Measurements from ENCODE around the gene CSH2. TPM values are rescaled to one million over a fixed set of nuclear protein-coding genes. Genes with fewer than 3 reads are reported as not detected.

Gene CSH2
- total RNA-seq, 1 experiment from 2014 or later, result not detected

DNA sequence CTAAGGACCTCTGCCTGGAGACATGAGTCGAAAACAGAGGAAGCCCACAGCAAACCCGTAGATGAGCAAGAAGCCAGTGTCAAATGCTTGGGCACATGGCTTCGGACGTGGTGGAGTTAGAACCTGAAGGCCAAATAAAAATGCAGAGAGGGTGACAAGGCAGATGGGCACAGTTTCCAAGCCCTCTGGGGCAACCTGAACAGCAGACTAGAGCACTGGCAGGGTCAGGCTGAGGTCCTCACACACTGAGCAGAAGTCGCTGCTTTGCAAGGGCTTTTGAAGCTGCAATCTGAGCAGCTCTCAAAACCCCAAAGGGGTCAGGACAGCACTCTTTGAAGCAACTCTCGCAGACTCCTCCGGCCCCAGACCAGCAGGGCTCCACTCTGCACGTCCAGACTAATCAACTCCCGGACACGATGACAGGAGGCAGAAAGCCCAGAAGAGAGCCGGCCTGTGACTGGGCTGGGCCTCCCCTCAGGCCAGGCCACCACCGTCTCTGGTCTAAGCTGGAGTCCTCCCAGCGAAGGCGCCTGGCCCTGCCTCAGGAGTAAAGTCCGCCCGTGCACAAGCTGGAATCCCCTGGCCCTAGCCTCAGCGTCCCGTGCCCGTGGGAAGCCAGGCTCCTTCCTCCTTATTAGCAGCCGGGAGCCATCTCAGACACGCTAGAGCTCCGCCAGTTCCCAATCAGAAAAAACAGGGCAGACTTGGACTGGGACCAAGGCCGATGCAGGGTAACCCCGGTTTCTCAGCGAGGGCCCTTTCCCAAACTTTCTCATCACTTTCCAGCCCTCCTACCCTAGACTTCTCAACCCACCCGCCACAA lies 31.9 kb downstream of the CSH2 start:
- in situ Hi-C loops (cut with HindIII; ENCODE audit: low pct_unique_long_range_greater_than_20kb, low sequenced_read_pairs), result no loop called here
- DNase-seq (ENCODE audit: low read depth), result peak; percentile 37

DNA sequence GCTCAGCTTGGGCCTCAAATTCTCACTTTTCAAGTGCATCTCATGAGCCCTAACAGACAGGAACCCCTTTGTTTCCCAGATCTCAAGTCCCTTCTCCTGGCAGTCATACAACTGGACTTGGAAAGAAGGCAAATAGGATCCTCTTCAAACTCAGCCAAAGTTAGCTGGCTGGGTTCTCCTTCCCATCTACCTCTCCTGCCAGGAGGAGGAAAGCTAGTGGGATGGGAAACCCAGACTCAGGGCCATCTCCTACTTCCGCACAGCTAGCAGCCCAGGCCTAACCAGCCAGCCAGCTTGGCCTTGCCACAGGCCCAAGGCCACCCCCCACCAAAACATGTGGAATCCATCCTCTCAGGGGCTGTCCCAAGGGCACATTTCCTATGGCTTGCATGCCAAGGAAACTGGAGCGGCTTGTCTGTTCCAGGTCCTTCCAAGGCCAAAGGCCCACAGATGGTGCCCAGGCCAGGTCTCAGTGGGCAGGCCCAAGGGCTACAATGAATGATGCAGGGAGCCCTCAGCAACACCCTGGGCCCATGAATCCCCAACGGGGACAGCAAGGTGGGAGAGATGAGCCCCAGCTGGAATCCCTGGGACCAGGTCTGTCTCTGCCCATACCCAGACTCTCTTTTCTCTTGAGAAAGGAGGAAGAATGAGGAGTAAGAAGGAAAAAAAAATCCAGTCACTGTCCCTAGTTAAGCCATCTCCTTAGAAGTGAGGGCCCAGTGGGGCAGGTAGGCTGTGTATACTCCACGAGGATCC lies 32.7 kb downstream of the CSH2 start:
- in situ Hi-C loops (cut with HindIII; ENCODE audit: low pct_unique_long_range_greater_than_20kb, low sequenced_read_pairs), result no loop called here

DNA sequence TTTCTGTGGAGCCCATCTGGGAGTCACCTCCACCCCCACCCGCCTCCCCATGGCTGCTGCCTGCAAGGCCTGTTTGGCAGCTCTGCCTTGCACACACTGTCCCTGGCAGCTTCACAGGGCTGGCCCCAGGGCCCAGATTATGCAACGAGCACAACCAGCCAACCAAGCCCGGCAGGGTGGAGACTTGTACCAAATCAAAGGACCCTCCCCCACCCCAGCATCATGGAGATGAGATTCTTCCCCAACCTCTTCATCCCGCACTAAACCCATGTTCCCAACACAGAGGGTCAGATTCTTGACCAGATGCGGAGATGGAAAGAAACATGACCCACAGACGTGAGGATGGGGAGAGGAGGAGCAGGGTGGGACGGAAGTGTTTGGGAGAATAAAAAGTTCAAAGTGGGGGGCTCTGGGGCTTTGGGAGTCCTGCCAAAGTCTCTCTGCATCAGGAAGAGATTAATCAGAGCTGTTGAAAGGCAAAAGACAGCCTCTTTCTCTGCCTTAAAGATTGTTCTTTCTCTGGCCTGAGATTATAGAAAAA lies 34.8 kb downstream of the CSH2 start:
- DNase-seq (ENCODE audit: low read depth), result no peak
- in situ Hi-C loops (cut with HindIII; ENCODE audit: low pct_unique_long_range_greater_than_20kb, low sequenced_read_pairs), result no loop called here

More for the DNA sequence above, 32.7 kb downstream of the CSH2 start:
- no peak for DNase-seq (ENCODE audit: low read depth)

DNA sequence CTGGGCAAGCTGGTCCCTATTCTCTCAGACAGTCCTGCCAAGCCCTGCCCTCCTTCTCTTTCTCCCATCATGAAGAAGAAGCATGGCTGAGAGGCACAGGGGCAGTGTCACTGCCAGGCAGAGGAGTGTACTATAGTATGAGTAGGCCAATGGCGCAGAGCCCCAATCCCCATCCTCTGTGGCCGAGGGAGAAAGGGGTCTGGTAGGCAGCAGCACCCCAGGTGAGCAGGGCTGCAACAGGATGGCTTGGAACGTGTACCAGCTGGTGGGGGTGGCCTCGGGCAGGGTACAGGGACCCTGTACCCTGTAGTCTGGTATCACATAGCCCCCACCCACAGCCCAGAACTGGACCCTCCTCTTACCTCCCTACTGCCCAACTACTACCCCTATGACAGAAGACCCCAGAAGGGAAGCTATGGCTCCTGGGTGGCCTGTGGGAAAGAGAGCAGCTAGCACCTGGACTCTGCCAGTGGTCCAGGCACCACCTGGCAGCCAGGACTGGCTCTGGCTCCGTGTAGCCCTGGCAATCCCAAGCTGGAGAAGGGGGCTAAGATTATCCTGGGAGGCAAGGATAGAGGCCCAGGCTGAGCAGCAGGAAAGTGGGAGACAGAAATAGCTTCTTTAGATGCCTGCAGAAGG lies 35.4 kb downstream of the CSH2 start:
- in situ Hi-C loops (cut with HindIII; ENCODE audit: low pct_unique_long_range_greater_than_20kb, low sequenced_read_pairs), result no loop called here

DNA sequence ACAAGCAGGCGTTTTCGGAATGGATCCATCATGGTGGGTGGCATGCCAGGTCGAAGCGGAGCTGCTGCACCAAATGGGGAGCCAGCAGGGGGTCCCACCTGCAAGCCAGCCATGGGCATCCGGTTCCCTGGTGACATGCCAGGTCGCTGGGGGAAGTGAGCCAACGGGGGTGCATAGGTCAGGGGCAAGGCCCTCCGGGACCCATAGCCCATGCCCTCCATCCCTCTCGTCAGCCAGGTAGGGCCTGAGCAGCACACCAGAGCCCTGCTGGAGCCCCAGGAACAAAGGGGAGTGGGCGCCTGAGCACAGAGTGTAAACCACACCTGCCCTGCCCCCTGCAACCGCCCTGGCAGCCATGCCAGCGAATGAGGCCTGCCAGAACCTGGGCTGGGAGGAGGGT lies 36.0 kb downstream of the CSH2 start:
- in situ Hi-C loops (cut with HindIII; ENCODE audit: low pct_unique_long_range_greater_than_20kb, low sequenced_read_pairs), result no loop called here

More for the DNA sequence above, 35.4 kb downstream of the CSH2 start:
- DNase-seq (ENCODE audit: low read depth), result no peak

DNA sequence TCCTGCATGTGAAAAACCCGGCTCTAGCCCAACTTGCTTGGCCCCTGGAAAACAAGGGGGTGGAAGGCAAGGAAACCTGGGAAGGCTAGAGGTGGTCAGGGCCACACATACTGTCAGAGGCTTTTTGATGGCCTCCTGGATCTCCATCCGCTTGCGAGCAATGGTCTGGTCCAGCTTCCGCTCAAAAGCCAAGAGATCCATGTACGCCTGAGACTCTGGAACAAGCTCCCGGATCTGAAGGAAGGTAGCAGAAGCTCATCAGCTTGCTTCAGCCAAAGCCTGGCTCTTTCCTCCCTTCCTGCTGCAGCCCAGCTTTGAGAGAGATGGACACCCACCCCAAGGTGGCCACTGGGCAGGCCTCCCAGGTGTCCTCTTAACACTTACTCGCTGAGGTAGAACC lies 36.7 kb downstream of the CSH2 start:
- DNase-seq (ENCODE audit: low read depth), result no peak
- in situ Hi-C loops (cut with HindIII; ENCODE audit: low pct_unique_long_range_greater_than_20kb, low sequenced_read_pairs), result no loop called here

More for the DNA sequence above, 36.0 kb downstream of the CSH2 start:
- DNase-seq (ENCODE audit: low read depth), result no peak

DNA sequence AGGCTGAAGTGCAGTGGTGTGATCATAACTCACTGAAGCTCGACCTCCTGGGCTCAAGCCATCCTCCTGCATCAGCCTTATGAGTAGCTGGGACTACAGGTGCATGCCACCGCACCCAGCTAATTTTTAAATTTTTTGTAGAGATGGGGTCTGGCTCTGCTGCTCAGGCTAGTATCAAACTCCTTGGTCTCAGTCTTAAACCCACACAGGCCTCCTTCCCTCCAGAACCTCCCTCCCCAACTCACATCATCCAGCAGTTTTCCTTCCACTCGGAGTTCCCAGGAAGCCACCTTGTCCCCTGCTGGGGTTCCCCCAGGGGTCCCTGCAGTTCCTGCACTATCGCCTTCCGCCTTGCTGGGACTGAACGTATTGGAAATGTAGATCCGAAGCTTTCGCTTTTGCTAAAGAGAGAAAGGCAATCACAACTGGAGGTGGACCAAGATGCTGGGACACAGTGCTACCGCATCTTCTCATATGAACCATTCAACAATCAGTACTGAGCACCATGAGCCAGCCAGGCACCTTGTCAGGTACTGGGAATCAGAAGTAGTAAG lies 38.2 kb downstream of the CSH2 start:
- no peak for DNase-seq (ENCODE audit: low read depth)

DNA sequence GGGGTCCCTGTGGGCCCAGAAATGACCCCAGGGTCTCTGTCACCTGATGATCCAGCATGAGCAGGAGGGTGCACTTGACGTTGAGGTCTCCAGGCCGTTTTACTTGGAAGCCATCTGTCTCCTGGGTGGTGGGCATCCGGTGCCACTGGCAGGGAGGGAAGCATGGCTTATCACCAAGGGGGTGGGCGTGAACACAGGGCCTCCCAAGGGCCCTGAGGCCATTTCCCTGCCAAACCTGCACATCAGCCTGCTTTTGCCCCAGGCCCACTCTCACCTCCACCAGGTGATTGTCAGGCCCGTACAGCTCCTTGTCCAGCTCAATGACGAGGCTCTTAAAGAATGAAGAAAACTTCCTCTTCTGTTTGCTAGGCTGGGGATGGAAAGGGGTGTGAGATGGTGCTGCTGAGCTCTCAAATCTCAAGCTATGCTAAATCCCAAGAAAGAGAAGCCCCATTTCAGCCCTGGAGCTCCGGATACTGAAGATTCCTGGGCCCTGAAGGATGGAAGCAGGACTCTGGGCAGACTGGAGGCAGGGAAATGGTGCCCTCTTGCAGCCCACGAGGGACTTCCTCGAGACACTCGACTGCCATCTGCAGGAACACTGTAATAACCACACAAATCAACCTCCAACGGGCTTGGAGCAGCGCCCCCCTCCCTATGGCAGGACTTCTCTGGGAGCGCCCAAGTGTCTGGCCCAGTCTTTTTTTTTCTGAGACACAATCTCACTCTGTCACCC lies 38.9 kb downstream of the CSH2 start:
- peak; percentile 80 for DNase-seq (ENCODE audit: low read depth)
- in situ Hi-C loops (cut with HindIII; ENCODE audit: low pct_unique_long_range_greater_than_20kb, low sequenced_read_pairs), result no loop called here

More for the DNA sequence above, 38.2 kb downstream of the CSH2 start:
- in situ Hi-C loops (cut with HindIII; ENCODE audit: low pct_unique_long_range_greater_than_20kb, low sequenced_read_pairs), result no loop called here

DNA sequence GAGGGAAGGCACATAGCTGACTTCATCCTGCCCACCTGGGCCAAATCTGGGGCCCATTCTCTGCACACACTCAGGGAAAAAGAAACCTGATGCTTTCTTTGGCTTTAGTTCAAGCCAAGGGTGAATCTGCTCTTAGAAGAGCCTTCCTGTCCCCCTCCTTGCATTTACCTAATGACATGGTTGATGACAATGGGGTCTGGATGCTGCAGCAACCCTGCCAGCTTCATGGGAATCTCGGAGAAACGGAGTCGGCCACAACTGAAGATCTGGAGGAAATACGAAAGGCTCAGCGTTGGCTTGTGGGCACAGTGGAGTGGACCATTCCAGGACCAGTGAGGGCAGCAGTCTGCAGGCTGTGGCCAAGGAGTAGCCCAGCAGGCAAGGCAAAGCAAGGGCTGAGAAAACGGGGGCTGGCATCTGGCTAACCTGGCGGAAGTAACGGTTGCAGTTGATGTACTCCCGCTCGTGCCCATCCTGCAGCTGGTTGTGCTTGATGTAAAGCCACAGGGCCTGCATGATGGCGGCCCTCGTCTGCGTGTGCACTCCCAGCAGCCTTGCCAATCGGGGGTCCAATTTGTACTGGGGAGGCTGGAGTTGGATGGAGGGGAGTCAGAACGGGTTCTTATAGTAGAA lies 39.6 kb downstream of the CSH2 start:
- no peak for DNase-seq (ENCODE audit: low read depth)
- in situ Hi-C loops (cut with HindIII; ENCODE audit: low pct_unique_long_range_greater_than_20kb, low sequenced_read_pairs), result no loop called here

DNA sequence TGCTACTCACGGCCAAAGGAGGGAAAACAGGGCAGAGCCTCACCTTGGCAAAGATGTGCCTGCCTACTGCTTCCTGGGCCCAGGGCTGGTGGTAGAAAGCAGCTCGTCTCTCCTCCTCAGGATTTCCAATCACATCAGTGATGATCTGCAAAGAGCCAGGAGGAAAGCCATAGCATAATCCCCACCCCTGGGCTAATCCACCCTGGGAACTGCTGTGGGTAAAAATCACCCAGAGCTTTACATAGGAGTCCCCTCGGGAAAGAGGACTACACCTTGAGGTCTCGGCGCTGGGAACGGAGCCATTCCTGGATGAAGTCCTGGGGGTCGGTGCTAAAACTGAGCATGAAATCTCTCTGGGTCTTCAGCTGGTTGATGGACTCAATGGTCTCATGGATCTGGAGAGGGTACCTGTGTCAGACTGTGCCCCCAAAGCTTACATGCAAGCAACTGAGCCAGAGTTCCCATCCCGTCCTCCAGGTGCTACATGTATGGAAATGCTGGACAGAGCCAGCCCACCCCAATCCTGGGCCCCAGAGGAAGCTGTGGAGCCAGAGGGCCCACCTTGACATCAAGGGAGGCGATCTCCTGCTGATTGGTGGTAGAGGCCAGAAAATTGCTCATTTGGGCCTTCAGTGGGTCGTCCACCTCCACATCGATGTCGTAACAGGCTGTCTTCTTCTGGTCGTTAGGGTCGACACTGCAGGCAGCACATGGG lies 40.3 kb downstream of the CSH2 start:
- no peak for DNase-seq (ENCODE audit: low read depth)
- in situ Hi-C loops (cut with HindIII; ENCODE audit: low pct_unique_long_range_greater_than_20kb, low sequenced_read_pairs), result no loop called here

DNA sequence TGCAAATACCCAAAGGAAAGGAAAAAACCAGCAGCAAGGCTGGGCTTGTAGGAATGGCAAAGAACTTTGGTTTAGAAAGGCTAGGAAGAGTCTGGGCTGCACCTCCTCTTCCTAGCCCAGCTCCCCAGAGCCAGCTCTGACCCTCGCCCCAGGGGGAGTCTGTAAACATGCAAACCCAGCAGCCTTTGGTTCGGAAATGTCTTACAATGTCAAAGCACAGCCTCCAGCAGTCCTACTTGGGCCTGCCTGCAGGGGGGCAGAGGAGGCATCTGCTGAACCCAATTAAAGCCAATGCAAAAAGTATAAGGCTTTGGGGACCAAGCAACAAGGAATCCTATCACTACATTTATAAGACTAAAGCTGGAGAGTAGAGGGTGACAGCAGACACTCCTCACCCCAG lies 41.0 kb downstream of the CSH2 start:
- DNase-seq (ENCODE audit: low read depth), result no peak
- in situ Hi-C loops (cut with HindIII; ENCODE audit: low pct_unique_long_range_greater_than_20kb, low sequenced_read_pairs), result no loop called here

DNA sequence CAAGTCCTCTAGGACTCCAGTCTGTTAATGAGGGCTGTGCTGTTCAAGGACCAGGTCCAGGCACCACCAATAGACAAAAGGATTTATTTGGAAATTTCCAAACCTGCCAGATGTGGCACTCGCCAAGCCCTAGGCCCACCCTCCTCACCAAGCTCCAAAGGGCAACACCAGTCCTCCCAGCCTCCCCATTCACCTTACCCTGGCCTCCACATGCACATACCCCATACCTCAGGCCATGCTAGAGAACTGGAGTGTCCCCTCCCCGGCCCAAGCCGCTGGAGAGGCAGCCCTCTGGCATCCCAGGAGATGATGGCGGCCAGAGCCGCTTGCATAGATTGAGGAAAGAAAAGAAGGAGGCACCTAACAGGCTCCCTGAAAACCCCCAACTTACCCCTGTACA lies 41.5 kb downstream of the CSH2 start:
- DNase-seq (ENCODE audit: low read depth), result no peak
- in situ Hi-C loops (cut with HindIII; ENCODE audit: low pct_unique_long_range_greater_than_20kb, low sequenced_read_pairs), result no loop called here

DNA sequence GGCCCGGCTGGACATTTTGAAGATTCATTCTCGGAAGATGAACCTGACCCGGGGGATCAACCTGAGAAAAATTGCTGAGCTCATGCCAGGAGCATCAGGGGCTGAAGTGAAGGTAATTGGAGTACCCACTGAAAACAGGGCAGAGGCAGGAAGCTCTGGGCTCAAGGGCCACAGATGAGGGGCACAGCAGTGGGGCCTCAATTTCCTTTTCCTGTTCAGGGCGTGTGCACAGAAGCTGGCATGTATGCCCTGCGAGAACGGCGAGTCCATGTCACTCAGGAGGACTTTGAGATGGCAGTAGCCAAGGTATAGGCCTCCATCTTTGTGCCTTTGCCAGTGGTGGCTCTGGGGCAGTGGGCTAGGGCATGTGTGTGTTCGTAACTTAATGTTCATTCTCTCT lies 42.0 kb downstream of the CSH2 start:
- no peak for DNase-seq (ENCODE audit: low read depth)
- in situ Hi-C loops (cut with HindIII; ENCODE audit: low pct_unique_long_range_greater_than_20kb, low sequenced_read_pairs), result no loop called here

DNA sequence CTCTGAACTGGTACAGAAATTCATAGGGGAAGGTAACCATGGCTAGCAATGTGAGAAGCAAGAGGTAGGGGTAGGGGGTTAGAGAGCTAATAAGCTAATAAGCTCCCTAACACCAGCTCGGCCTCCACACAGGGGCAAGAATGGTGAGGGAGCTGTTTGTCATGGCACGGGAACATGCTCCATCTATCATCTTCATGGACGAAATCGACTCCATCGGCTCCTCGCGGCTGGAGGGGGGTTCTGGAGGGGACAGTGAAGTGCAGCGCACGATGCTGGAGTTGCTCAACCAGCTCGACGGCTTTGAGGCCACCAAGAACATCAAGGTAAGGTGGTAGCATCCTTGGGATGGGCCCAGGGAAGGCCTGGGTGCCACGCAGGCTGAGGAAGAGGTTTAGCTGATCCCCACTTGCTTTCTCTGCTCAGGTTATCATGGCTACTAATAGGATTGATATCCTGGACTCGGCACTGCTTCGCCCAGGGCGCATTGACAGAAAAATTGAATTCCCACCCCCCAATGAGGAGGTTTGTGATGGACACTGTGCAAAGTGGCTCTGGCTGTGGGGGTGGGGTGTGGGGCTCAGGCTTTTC lies 42.5 kb downstream of the CSH2 start:
- in situ Hi-C loops (cut with HindIII; ENCODE audit: low pct_unique_long_range_greater_than_20kb, low sequenced_read_pairs), result no loop called here
- no peak for DNase-seq (ENCODE audit: low read depth)

DNA sequence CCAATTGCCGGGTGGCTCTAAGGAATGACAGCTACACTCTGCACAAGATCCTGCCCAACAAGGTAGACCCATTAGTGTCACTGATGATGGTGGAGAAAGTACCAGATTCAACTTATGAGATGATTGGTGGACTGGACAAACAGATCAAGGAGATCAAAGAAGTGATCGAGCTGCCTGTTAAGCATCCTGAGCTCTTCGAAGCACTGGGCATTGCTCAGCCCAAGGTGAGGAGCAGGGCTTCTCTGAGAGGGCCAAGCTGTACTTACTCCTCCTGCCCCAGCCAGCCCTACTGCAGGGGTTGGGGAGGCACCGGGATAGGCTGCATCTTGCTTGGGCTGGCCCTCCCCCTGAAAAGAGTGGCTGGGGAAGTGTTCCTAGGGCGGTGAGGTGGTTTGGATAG lies 43.2 kb downstream of the CSH2 start:
- in situ Hi-C loops (cut with HindIII; ENCODE audit: low pct_unique_long_range_greater_than_20kb, low sequenced_read_pairs), result no loop called here
- DNase-seq (ENCODE audit: low read depth), result no peak

DNA sequence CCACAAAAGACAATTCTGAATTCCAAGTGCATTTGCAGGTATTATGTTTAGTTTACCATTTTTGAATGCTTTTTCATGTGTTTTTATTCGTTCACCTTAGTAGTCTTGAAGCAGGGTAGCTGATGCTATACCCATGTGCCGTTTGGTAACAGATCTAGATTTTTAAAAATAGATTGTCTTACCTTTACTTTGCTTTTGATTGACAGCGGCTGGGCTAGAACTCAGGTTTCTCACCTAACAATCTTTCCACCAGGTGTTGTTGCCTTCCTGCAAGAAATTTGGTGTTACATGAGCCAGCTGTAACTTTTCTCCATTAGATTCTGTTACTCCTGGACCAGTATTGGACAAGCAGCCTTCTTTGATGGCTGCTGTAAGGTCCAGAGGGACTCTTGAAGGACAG lies 44.5 kb downstream of the CSH2 start:
- DNase-seq (ENCODE audit: low read depth), result no peak
- in situ Hi-C loops (cut with HindIII; ENCODE audit: low pct_unique_long_range_greater_than_20kb, low sequenced_read_pairs), result no loop called here

DNA sequence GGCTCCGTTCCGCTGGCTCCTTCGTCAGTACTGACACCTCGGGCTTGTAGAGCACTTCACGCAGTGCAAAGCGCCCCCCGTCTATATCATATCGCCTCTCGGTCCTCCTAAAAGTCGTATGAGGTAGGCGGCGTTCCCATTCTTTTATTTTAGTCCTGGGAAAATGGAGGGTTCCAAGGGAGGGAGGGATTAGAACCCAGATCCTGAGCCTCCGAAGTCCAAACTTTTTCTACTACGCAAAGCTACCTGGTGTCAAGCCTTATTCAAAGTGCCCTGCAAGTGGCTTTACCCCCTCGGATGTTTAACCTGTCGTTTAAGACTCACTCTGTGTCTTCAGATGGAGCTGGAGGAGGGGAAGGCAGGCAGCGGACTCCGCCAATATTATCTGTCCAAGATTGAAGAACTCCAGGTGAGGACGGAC lies 45.7 kb downstream of the CSH2 start:
- in situ Hi-C loops (cut with HindIII; ENCODE audit: low pct_unique_long_range_greater_than_20kb, low sequenced_read_pairs), result no loop called here

More for the DNA sequence above, 45.7 kb downstream of the CSH2 start:
- DNase-seq (ENCODE audit: low read depth), result no peak

All from Caki2 (cell line).